Measurements from ENCODE around the gene ATN1. TPM values are rescaled to one million over a fixed set of nuclear protein-coding genes. Genes with fewer than 3 reads are reported as not detected.

The ATN1 gene
- total RNA-seq, 1 donor from 2014 or later: 205 TPM

DNA sequence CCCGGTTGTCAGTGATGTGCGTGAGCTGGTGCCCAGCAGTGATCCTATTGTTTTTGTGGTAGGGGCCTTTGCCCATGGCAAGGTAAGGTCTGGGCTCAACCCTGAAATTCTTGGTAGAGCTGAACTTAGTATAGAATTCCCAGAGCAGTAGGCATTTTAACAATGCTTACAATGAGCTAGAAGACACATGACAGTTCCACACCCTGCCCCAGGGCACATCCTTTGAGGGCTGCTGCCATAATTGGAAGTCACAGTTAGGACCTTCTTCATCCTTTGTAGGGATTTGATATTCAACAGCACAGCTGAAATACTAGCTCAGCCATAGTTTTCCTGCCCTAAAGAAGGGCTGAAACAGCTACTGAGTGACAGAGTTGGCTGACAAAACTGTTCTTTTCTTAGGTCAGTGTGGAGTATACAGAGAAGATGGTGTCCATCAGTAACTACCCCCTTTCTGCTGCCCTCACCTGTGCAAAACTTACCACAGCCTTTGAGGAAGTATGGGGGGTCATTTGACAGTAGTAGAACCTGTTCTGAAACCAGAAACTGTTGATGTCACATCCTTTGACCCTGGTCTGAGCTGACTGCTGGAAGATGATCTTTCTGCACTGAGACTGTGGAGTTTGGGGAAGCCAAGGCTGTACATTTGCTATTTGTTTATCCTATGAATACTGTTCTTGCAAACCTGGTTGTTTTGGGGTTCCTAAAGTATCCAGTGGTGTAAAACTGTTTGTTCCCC is 47.7 kb downstream of the ATN1 start:
- TF ChIP-seq, protein P1, sequence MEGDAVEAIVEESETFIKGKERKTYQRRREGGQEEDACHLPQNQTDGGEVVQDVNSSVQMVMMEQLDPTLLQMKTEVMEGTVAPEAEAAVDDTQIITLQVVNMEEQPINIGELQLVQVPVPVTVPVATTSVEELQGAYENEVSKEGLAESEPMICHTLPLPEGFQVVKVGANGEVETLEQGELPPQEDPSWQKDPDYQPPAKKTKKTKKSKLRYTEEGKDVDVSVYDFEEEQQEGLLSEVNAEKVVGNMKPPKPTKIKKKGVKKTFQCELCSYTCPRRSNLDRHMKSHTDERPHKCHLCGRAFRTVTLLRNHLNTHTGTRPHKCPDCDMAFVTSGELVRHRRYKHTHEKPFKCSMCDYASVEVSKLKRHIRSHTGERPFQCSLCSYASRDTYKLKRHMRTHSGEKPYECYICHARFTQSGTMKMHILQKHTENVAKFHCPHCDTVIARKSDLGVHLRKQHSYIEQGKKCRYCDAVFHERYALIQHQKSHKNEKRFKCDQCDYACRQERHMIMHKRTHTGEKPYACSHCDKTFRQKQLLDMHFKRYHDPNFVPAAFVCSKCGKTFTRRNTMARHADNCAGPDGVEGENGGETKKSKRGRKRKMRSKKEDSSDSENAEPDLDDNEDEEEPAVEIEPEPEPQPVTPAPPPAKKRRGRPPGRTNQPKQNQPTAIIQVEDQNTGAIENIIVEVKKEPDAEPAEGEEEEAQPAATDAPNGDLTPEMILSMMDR (IDR thresholded peaks at IDR 0.05; ENCODE audit: unreplicated experiment): no peak
- Mint-ChIP-seq H3K27me3 (ENCODE audit: low read depth) (no peaks in the 10 kb centered on the region), H3K4me3 (no peak overlapping the region), H3K27ac (no peak overlapping the region), H3K4me1 (peaks cover 12% of the 10 kb centered on the region), H3K36me3 (peaks cover 21% of the 10 kb centered on the region), H3K9me3 (no peaks in the 10 kb centered on the region)
- no peak for DNase-seq (ENCODE audit: low spot score in 2 of 2, unreplicated experiment in 2 of 2)

DNA sequence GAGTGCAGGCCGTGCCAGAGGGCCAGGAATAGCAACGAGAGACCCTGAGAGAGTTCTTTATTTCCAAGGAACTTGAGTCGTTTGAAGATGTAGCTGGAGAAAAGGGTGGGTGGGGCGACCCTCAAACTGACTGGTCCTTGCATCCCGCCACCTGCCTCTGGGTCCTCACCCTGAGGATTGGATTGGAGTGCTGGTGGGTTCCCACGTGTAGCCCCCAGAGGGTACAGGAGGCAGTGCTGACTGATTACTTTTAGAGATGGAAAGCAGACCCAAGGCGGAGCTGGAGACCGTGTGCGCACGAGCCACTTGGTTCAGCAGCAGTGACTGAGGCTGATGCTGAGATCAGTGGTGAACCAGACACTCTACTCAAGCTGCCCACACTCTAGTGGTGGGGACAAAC is 49.9 kb downstream of the ATN1 start:
- Mint-ChIP-seq H3K9me3 (no peaks in the 10 kb centered on the region), H3K27ac (no peak overlapping the region), H3K36me3 (peaks cover 24% of the 10 kb centered on the region), H3K4me1 (no peaks in the 10 kb centered on the region), H3K27me3 (ENCODE audit: low read depth) (no peaks in the 10 kb centered on the region), H3K4me3 (no peak overlapping the region)
- TF ChIP-seq, protein P1 (IDR thresholded peaks at IDR 0.05; ENCODE audit: unreplicated experiment): no peak
- no peak for DNase-seq (ENCODE audit: low spot score in 2 of 2, unreplicated experiment in 2 of 2)

DNA sequence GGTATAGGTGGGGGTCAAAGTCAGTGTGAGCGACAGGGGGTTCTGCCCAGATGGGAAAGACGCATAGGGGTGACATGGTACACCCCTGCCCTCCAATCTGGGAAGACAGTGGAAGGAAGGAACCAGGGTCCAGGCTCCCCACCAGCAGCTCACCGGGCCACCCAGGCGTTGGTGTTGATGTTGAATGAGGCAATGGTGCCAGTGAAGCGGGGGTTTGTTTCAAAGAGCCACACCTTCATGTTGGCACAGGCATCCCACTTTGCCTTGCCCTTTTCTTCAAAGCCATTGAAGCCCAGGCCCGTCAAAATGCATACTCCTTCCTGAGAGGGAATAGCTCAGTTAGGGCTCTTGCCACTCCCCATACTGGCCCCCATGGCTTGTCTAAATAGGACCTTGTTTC is 50.4 kb downstream of the ATN1 start:
- no peaks in the 10 kb centered on the region for H3K4me1 Mint-ChIP-seq
- peaks cover 24% of the 10 kb centered on the region for H3K36me3 Mint-ChIP-seq
- TF ChIP-seq, protein P1 (IDR thresholded peaks at IDR 0.05; ENCODE audit: unreplicated experiment): no peak
- H3K27me3 Mint-ChIP-seq (ENCODE audit: low read depth): no peaks in the 10 kb centered on the region
- no peak overlapping the region for H3K4me3 Mint-ChIP-seq
- H3K27ac Mint-ChIP-seq: no peak overlapping the region
- no peaks in the 10 kb centered on the region for H3K9me3 Mint-ChIP-seq
- DNase-seq (ENCODE audit: low spot score in 2 of 2, unreplicated experiment in 2 of 2): no peak

DNA sequence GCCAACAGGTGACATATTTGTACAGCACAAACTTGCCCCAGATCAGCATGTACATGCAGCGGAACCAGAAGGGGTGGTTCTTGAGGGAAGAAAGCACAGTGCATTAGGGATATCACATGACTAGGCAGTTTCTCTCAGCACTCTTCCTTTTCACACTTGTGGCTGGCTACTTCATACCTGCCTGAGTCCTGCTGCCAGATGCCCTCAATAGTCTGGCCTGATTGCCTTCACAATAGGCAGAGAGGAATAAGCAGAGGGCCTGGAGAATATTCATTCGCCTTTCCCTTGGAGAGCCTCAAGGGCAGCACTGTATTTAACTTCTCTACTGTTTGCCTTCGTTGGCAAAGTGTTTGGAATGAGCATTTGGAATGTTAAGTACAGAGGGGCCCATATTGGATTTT is 50.9 kb downstream of the ATN1 start:
- no peak for DNase-seq (ENCODE audit: low spot score in 2 of 2, unreplicated experiment in 2 of 2)
- H3K4me3 Mint-ChIP-seq: no peak overlapping the region
- no peak overlapping the region for H3K27ac Mint-ChIP-seq
- no peaks in the 10 kb centered on the region for H3K9me3 Mint-ChIP-seq
- peaks cover 24% of the 10 kb centered on the region for H3K36me3 Mint-ChIP-seq
- H3K27me3 Mint-ChIP-seq (ENCODE audit: low read depth): no peaks in the 10 kb centered on the region
- TF ChIP-seq, protein P1 (IDR thresholded peaks at IDR 0.05; ENCODE audit: unreplicated experiment): no peak
- H3K4me1 Mint-ChIP-seq: no peaks in the 10 kb centered on the region

DNA sequence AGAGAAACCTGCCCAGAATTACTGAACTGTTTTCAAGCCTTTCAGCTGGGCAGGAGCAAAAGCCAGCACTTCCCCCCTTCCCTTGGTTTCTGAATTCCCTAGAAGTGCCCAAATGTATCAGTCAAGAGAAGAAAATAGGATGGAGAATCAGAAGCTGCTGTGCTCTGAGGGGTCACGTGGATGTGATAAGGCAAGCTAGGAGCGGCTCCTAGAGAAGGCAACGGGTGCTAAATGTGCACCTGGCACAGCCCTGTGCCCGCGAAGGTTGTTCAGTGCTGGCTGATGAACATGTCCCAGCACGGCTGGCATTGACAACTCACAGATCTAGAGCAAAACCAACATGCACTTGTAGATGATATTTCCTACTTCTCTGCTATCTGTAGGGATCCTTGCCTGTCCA is 51.3 kb downstream of the ATN1 start:
- peaks cover 24% of the 10 kb centered on the region for H3K36me3 Mint-ChIP-seq
- no peaks in the 10 kb centered on the region for H3K4me1 Mint-ChIP-seq
- H3K27ac Mint-ChIP-seq: no peak overlapping the region
- TF ChIP-seq, protein P1 (IDR thresholded peaks at IDR 0.05; ENCODE audit: unreplicated experiment): no peak
- DNase-seq (ENCODE audit: low spot score in 2 of 2, unreplicated experiment in 2 of 2): no peak
- no peaks in the 10 kb centered on the region for H3K9me3 Mint-ChIP-seq
- no peaks in the 10 kb centered on the region for H3K27me3 Mint-ChIP-seq (ENCODE audit: low read depth)
- H3K4me3 Mint-ChIP-seq: no peak overlapping the region
